ENCODE results near the gene REC114.
"Not testable (repeated sequence)": the region's sequence is repeated elsewhere in the genome, so short reads cannot be mapped to it uniquely, and the experiment has no call there.

REC114 gene

DNA sequence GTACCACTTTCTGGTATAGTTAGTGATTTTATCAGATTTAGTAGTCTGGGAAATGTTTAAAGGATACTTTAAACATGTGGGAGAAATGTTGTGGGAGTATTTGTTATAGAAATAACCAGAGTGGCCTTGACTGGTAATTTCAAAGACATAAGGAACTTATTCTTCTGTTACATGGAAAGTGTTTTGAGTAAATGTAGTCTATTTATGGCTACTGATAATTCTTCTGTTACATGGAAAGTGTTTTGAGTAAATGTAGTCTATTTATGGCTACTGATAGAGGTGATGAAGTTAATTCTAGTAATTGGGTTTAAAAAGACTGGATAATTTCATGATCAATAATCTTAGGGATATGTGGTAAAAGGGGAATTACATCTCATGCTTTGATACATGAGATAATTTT, 17.7 kb downstream of the REC114 start:
- DNase-seq: no peak

GRCh38 chr15:73464602-73465001, 21.6 kb downstream of the REC114 start:
- DNase-seq: no peak

DNA sequence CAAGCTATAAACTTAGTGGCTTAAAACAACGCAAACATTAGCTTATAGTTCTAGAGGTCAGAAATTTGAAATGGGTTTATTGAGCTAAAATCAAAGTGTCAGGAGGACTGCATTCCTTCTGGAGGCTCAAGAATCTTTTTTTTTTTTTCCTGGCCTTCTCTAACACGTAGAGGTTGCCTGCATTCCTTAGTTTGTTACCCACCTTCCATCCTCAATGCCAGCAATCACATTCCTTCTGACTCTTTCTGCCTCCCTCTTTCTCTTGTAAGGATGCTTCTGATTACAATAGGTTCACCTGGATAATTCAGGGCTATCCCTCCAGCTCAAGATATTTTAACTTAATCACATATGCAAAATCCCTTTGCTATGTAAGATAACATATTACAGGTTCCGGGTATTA, 24.8 kb downstream of the REC114 start:
- no peak for DNase-seq

GRCh38 chr15:73474785-73475184, 31.8 kb downstream of the REC114 start:
- DNase-seq: no peak

GRCh38 chr15:73476704-73477216, 33.8 kb downstream of the REC114 start:
- no peak for DNase-seq

DNA sequence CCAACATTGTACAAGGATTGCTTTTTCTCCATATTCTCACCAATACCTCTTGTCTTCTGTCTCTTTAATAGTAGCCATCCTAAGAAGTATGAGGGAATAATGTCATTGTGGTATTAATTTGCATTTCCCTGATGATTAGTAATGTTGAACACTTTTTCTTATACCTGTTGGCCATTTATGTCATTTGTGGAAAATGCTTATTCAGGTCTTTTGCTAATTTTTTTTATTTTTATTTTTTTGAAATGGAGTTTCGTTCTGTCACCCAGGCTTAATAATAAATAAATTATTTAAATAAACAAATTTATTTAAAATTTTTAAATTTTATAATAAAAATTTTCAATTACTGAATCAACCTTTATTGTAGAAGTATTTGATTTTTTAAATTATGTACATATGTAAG, 37.1 kb downstream of the REC114 start:
- no peak for DNase-seq

DNA sequence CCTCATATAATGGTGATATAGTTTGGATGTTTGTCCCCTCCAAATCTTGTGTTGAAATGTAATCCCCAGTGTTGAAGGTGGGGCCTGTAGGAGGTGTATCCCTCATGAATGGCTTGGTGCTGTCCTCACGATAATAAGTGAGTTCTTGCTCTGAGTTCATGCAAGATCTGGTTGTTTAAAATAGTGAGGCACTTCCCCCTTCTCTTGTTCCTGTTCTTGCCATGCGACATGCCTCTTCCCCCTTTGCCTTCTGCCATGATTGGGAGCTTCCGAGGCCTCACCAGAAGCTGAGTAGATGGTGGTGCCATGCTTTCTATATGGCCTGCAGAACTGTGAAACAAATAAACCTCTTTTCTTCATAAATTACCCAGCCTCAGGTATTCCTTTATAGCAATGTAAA, 39.2 kb downstream of the REC114 start:
- DNase-seq: no peak

DNA sequence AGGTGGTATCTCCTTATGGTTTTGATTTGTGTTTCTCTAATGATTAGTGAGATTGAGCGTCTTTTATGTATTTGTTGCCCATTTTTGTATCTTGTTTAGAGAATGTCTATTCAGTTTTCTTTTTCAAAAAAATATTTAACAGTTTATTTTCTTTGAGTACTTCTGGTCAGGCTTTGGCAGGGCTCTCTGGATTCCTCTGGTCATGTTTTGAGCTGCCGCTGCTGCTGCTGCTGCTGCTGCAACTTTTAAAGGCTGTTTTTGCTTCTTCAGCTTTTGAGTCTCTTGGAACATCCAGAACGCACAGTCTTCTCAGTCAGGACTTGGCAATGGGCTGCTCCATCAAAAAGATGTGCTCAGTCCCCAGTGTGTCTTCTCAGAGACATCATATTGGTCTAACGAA, 40.1 kb downstream of the REC114 start:
- no peak for DNase-seq

- no peak for DNase-seq
Observed at GRCh38 chr15:73485372-73485771, 42.4 kb downstream of the REC114 start.

GRCh38 chr15:73485885-73486284, 42.9 kb downstream of the REC114 start:
- DNase-seq: not testable (repeated sequence)

- DNase-seq: no peak
Observed at GRCh38 chr15:73488698-73489097, 45.7 kb downstream of the REC114 start.

DNA sequence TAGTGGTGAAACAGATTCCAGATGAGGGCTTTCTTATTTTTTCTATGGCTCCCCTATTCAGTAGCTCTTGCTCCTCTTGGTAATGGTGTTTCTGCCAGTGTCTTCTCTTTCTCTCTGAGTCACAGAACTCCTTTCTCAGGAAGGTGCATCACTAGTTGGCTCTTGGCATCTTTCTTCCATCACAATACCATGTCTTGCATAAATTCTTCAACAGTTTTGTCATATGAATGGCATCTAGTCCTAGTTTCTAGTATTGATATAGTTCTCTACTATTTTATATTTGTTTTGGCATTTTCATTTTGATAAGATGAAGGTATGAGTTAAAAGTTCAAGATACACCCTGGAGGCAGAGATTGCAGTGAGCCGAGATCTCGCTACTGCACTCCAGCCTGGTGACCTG, 51.0 kb downstream of the REC114 start:
- no peak for DNase-seq

DNA sequence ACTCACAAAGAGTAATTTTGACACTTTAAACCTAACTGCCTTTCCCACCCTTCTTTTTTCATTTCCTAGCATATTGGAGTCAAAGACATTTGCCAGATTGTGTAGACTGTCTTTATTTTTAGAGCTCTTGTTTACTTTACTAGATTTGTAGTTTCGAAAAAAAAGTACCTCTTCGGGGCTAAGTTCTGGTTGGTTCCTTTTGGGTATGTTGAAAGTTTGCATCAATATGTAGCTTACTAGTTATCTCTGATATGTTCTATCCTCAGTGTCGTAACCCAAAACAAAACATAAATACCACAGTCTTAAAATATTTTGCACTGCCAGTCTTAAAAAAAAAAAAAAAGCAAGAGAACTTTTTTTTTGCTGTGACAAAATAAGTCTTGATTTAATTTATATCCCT, 52.2 kb downstream of the REC114 start:
- no peak for DNase-seq

- no peak for DNase-seq
Observed at GRCh38 chr15:73500696-73501095, 57.7 kb downstream of the REC114 start.

GRCh38 chr15:73504885-73505284, 61.9 kb downstream of the REC114 start:
- DNase-seq: no peak

- DNase-seq: no peak
Observed at GRCh38 chr15:73515527-73515926, 72.6 kb downstream of the REC114 start.

GRCh38 chr15:73517566-73517965, 74.6 kb downstream of the REC114 start:
- no peak for DNase-seq

DNA sequence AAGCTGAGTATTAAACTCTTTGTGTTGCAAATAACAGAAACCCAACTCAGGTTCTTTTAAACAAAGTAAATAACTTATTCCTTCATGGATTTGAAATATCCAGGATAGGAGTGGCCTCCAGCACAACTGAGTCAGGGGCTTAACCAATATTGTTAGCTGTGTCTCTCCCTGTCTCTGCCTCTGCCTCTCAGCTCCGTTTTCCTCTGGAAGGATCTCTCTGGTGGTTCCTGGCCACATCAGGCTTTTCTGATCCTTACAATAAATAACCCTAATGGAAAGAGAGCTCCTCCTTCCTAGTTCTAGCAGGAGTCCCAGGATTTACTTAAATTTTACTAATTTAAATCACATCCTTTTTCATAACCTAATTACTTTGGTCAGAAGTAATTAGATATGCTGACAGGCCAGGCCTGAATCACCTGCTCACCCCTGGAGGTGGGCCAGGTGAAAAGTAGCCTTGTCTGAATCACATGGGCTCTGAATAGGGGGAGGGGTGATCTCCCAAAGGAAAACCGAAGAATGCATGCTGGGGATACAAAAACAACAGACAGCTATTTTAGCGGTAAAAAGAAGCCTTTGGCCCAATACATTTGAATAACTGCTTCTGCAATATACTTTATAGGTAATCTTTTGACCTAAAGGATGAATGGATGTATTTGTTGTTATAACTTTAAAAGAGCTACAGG, 75.4 kb downstream of the REC114 start:
- DNase-seq: no peak

- no peak for DNase-seq
Observed at GRCh38 chr15:73518876-73519733, 76.1 kb downstream of the REC114 start.

DNA sequence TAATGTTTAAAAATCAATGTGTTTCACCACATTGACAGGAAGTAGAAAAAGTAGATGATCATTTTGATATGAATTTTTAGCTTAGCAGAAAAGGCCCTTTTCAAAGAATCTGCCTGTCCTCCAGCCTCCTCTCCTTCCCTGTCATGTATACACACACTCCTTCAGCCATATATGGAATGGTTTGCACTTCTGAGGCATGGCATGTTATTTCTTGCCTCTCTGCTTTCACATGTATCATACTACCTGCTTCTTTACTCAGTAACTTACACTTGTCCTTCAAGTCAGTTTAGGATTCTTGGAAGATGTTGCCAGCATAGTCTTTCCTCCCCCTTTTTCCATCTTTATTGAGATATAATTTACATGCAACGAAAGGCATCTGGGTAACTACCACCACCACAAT, 79.0 kb downstream of the REC114 start:
- DNase-seq: no peak

GRCh38 chr15:73524919-73525318, 82.0 kb downstream of the REC114 start:
- no peak for DNase-seq

- no peak for DNase-seq
Observed at GRCh38 chr15:73527598-73527997, 84.6 kb downstream of the REC114 start.

- DNase-seq: no peak
Observed at GRCh38 chr15:73530649-73531048, 87.7 kb downstream of the REC114 start.

GRCh38 chr15:73538123-73538522, 95.2 kb downstream of the REC114 start:
- no peak for DNase-seq
